Activated naive CD4-positive, alpha-beta T cell treated with anti-CD3 and anti-CD28 coated beads, Interleukin-2, amount 10 ng/mL, durations not matched to agents 7 days and 5 days (primary cell): ENCODE results near the gene TMEM39A.
A peak's percentile ranks its signal among the peaks of the same experiment; 100 is the strongest.

ENCODE experiments used
- CTCF ChIA-PET: fragments of 350-600 bp; sonication (Branson Sonifier 250); formaldehyde crosslinking; loops from one replicate; lab custom pipeline; 2021; ENCODE audit warnings: antibody characterized with exemption; lab: Charles Lee
- DNase-seq: peaks from one replicate; pipeline ENCODE4 v3.0.0-alpha.2; 2020
- H3K27ac Mint-ChIP-seq: one replicate; pipeline ENCODE4 v1.8.0; 2021; ENCODE audit warnings: mild to moderate bottlenecking, moderate library complexity, mixed read lengths
- H3K27me3 Mint-ChIP-seq: one replicate; pipeline ENCODE4 v1.8.0; 2021; ENCODE audit warnings: mild to moderate bottlenecking, mixed read lengths
- H3K36me3 Mint-ChIP-seq: one replicate; pipeline ENCODE4 v1.8.0; 2021; ENCODE audit warnings: mixed read lengths
- H3K4me1 Mint-ChIP-seq: one replicate; pipeline ENCODE4 v1.8.0; 2021; ENCODE audit warnings: mixed read lengths
- H3K4me3 Mint-ChIP-seq: one replicate; pipeline ENCODE4 v1.8.0; 2021; ENCODE audit warnings: mild to moderate bottlenecking, moderate library complexity, mixed read lengths
- H3K9me3 Mint-ChIP-seq: one replicate; pipeline ENCODE4 v1.8.0; 2021; ENCODE audit warnings: mixed read lengths

The TMEM39A gene

DNA sequence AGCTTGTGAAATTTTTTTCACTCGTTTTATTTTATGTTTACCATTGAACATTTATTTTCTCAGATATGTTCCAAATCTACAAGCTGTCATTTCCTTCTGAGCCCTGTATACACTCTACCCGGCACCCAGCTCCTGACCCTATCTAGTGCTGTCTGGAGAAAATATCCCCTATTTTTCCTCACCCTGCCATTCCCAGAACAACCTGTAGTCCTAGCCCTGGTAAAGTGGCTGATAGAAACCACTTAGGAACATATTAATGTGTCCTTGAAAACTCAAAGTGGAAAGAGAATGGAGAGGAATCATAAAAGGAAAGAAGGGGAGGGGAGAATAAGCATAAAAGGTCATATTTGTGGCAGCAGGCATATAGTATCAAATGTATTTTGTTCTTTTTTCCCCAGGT, 26.7 kb upstream of the TMEM39A start:
- Mint-ChIP-seq H3K36me3 (peaks cover 51% of the 10 kb centered on the region), H3K9me3 (no peaks in the 10 kb centered on the region), H3K27ac (no peak overlapping the region), H3K4me3 (no peak overlapping the region), H3K4me1 (no peaks in the 10 kb centered on the region), H3K27me3 (no peaks in the 10 kb centered on the region)
- no peak for DNase-seq
- CTCF ChIA-PET: no interaction called here

DNA sequence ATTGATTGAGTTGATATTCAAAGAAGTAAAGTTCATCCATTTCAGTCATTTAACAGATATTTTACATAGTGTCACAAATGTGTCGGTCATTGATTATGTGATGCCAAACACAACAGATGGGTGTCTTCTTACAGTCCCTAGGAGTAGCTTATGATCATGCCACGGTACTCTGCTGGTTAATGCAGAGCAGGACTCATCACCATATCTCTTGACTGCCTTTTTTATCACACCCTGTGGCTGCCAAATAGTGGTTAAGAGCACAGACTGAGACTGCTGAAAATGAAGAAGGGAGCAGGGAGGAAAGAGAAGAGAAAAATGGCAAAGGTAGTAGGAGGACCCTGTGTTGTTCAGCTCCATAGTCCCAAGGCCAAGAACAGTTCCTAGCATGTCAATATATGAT, 22.1 kb upstream of the TMEM39A start:
- CTCF ChIA-PET: interaction anchor here (1.5 kb wide), 1 partner anchor 73 kb away, joined by 3 read pairs; the partner anchor contains the start of gene CD80
- Mint-ChIP-seq H3K27ac (no peak overlapping the region), H3K4me3 (no peak overlapping the region), H3K27me3 (no peaks in the 10 kb centered on the region), H3K4me1 (no peaks in the 10 kb centered on the region), H3K9me3 (no peaks in the 10 kb centered on the region), H3K36me3 (peaks cover 39% of the 10 kb centered on the region)
- no peak for DNase-seq

DNA sequence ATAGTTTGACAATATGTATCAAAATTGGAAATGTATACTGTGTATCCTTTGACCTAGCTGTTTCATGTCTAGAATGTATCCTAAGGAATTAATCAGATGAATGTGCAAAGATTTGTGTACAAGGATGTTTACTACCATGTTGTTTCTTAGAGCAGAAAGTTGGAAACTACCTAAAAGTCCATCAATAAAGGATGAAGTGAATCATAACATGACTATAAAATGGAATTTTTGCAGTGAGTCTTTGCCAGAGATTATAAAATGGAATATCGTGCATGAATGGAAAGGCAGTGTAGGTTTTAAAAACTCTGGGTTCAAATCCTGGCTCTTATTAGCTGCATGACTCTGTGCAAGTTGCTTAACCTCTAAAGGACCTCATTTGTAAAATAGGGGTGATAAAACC, 19.7 kb upstream of the TMEM39A start:
- no peak for DNase-seq
- Mint-ChIP-seq H3K27ac (no peak overlapping the region), H3K9me3 (no peaks in the 10 kb centered on the region), H3K4me1 (no peaks in the 10 kb centered on the region), H3K4me3 (no peak overlapping the region), H3K27me3 (no peaks in the 10 kb centered on the region), H3K36me3 (peaks cover 41% of the 10 kb centered on the region)
- CTCF ChIA-PET: no interaction called here

DNA sequence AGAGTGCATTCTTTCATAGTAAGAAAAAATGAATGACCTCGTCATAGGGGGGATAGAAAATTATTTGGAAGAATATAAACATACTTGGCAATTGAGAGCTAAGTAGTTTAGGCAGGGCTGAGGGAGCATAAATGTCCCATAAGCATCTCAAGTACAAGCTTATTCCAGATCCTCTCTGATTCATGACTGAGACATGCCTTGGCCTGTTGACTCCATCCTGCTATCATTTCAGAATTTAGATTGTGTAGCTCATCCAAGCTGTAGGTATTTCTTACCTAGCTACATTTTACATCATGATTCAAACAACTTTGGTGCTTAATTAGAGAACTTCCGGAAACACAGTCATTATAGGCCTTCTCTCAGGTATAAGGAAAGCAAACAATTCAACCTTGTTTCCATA, 17.7 kb upstream of the TMEM39A start:
- CTCF ChIA-PET: no interaction called here
- no peaks in the 10 kb centered on the region for H3K27me3 Mint-ChIP-seq

DNA sequence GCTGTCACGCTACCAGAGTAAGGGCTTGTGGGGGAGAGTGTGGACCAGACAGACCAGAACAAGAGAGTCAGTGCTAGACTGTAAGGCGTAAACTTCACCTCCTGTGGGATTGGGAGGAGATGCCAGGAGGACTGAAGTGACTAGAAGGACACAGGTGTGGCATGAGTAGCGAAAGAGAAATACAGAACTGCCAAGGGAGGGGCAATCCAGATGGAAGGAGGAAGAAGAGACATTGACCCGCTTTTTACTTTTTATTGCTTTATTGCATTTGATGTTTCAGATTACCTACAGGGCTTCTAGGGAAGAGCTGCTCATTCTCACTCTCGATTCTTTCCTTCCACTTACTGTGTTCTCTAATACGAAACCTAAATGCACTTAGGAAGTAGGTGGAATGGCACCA, 7.5 kb upstream of the TMEM39A start:
- no peak for DNase-seq
- H3K4me1 Mint-ChIP-seq: peaks cover 34% of the 10 kb centered on the region
- no peaks in the 10 kb centered on the region for H3K27me3 Mint-ChIP-seq
- no peak overlapping the region for H3K4me3 Mint-ChIP-seq
- H3K9me3 Mint-ChIP-seq: no peaks in the 10 kb centered on the region
- peaks cover 24% of the 10 kb centered on the region for H3K36me3 Mint-ChIP-seq
- CTCF ChIA-PET: interaction anchor here (0.6 kb wide), 1 partner anchor 613 kb away, joined by 3 read pairs; no protein-coding TSS in a partner anchor
- peak overlapping the region; percentile 29 for H3K27ac Mint-ChIP-seq

More for the DNA sequence above, 17.7 kb upstream of the TMEM39A start:
- H3K27ac Mint-ChIP-seq: no peak overlapping the region
- H3K4me1 Mint-ChIP-seq: no peaks in the 10 kb centered on the region
- H3K9me3 Mint-ChIP-seq: no peaks in the 10 kb centered on the region
- DNase-seq: no peak
- no peak overlapping the region for H3K4me3 Mint-ChIP-seq
- H3K36me3 Mint-ChIP-seq: peaks cover 41% of the 10 kb centered on the region

DNA sequence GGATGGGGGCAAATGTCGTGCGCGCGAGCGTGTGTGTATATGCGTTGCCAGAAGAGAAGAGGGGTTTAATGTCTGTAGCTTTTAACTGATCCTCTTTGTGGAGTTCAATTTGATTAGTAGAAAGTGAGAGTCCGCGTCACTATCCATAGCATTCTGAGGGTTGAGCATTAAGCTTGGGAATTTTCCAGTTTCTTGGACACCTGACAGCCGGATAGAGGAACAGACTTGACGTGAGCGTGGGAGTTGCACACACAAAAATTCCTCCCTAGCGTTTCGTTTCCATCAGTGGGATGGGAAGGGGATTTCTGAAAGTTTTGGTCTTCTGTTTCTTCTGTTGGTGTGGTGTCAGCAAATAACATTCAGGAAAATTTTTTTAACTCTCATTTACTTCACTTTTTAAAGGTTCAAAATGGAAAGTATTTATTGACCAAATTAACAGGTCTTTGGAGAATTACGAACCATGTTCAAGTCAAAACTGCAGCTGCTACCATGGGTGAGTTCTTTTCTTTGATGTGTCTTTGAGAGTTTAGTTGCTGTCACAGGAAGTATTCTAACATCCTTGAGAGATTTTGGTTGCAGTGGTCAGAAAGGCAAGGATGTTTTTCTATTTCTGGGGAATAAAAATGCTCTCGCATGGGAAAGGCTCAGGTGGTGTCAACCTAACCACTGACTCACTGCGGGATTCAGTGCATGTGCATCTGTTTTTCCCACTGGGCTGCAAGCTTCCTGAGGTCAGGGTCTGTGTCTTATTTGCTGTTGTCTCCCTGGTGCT, 6.2 kb upstream of the TMEM39A start:
- peaks cover 19% of the 10 kb centered on the region for H3K36me3 Mint-ChIP-seq
- H3K9me3 Mint-ChIP-seq: no peaks in the 10 kb centered on the region
- DNase-seq: no peak
- no peaks in the 10 kb centered on the region for H3K27me3 Mint-ChIP-seq
- H3K4me1 Mint-ChIP-seq: peaks cover 34% of the 10 kb centered on the region
- H3K27ac Mint-ChIP-seq: peak overlapping the region; percentile 91
- CTCF ChIA-PET: interaction anchor here (1.0 to 1.5 kb wide), 3 partner anchors 28 to 585 kb away, joined by 3 to 4 read pairs (median 3); partner anchors contain the start of gene TIMMDC1
- peak overlapping the region; percentile 98 for H3K4me3 Mint-ChIP-seq

DNA sequence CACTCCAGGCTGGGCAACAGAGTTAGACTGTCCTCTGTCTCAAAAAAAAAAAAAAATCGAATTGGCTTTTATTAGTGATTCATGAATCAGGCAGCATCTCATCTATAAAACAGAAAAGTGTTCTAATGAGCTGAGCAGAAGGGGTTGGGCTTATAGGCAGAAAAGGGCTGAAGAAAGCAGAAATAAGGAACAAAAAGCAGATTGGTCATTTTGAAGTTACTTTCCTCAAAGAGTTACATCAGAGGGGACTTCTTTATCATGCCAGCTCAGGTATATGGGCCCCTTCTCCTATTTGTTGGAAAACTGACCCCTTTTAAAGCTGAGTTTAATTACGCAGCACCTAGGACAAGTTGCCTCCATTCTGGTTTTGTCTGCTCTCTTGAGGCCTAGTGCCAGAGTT, 4.6 kb upstream of the TMEM39A start:
- CTCF ChIA-PET: interaction anchor here (0.6 kb wide), 1 partner anchor 139 kb away, joined by 3 read pairs; no protein-coding TSS in a partner anchor
- Mint-ChIP-seq H3K4me3 (peak overlapping the region; percentile 98), H3K9me3 (no peaks in the 10 kb centered on the region), H3K27me3 (peaks cover 4% of the 10 kb centered on the region), H3K27ac (peak overlapping the region; percentile 91), H3K4me1 (peaks cover 43% of the 10 kb centered on the region), H3K36me3 (peaks cover 23% of the 10 kb centered on the region)
- DNase-seq: no peak

DNA sequence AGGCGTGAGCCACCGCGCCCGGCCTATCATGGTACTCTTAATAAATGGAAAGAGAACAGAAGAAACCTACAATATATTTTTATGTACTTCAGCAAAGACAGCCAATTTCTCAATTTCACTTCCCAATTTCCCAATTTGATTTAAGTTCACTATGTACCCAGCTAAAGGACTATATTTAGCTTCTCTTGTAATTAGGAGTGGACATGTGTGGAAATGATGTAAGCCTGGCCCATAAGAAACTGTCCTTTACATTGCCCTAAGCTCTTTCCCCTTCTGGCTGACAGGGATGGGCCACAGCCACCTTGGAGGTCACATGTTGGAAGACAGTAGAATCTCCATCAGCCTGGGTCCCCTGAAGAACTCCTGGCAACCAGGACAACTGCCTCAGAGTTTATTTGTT, 6.2 kb downstream of the TMEM39A start:
- no peaks in the 10 kb centered on the region for H3K9me3 Mint-ChIP-seq
- CTCF ChIA-PET: no interaction called here
- no peak for DNase-seq

DNA sequence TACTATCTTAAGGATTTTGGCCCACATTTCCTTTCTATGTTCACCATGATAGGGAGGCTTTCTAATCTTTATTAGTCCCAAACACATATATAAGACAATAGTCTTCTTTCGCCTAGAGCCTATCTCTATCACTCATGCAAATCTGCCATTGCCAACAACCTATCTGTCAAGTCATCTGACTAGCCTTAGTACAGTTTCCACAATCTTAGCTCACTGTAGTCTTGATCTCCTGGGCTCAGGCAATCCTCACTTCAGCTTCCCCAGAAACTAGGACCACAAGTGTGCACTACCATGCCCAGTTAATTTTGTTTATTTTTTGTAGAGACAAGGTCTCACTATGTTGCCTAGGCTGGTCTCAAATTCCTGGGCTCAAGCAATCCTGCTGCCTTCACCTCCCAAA, 6.9 kb downstream of the TMEM39A start:
- H3K4me1 Mint-ChIP-seq: peaks cover 15% of the 10 kb centered on the region
- CTCF ChIA-PET: no interaction called here
- no peaks in the 10 kb centered on the region for H3K9me3 Mint-ChIP-seq
- no peak overlapping the region for H3K4me3 Mint-ChIP-seq
- H3K36me3 Mint-ChIP-seq: peaks cover 56% of the 10 kb centered on the region
- no peak for DNase-seq
- H3K27ac Mint-ChIP-seq: no peak overlapping the region
- H3K27me3 Mint-ChIP-seq: no peaks in the 10 kb centered on the region

More for the DNA sequence above, 6.2 kb downstream of the TMEM39A start:
- H3K4me1 Mint-ChIP-seq: peaks cover 23% of the 10 kb centered on the region
- no peak overlapping the region for H3K27ac Mint-ChIP-seq
- no peak overlapping the region for H3K4me3 Mint-ChIP-seq
- H3K36me3 Mint-ChIP-seq: peaks cover 55% of the 10 kb centered on the region
- H3K27me3 Mint-ChIP-seq: no peaks in the 10 kb centered on the region

DNA sequence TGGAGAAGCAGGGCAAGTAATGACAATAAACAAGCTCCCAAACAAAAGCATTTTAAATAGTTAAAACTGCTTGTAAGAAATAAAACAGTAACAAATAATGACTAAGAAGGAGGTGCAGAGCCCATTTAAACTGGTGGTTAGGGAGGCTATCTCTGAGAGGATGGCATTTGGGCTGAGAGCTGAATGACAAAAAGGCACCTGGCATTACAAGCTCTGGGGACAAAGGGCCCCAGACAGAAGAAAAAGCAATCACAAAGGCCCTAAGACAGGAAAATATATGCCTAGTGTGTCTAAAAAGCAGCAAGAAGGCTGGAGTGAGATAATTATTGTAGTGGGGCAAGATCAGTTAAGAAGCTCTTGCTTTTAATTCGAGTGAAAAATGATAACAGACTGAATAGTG, 9.6 kb downstream of the TMEM39A start:
- CTCF ChIA-PET: interaction anchor here (0.7 kb wide), 1 partner anchor 582 kb away, joined by 3 read pairs; no protein-coding TSS in a partner anchor

DNA sequence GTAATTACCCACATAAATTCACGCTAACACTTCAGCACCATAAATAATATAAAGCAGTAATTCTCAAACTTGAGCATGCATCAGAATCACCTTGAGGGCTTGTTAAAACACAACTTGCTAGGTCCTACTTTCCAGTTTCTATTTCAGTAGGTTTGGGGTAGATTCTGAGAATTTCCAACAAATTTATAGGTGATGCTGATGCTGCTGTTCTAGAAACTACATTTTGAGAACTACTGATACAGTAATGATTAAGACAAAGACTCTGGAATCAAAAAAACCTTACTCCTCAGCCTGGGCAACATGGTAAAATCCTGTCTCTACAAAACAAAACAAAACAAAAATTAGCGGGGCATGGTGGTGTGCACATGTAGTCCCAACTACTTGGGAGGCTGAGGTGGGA, 18.8 kb downstream of the TMEM39A start:
- Mint-ChIP-seq H3K36me3 (peaks cover 52% of the 10 kb centered on the region), H3K4me3 (no peak overlapping the region), H3K27ac (no peak overlapping the region), H3K4me1 (peaks cover 3% of the 10 kb centered on the region), H3K9me3 (no peaks in the 10 kb centered on the region), H3K27me3 (no peaks in the 10 kb centered on the region)
- DNase-seq: no peak
- CTCF ChIA-PET: no interaction called here

More for the DNA sequence above, 9.6 kb downstream of the TMEM39A start:
- H3K27me3 Mint-ChIP-seq: no peaks in the 10 kb centered on the region
- H3K4me3 Mint-ChIP-seq: no peak overlapping the region
- H3K36me3 Mint-ChIP-seq: peaks cover 49% of the 10 kb centered on the region
- H3K9me3 Mint-ChIP-seq: no peaks in the 10 kb centered on the region
- no peak overlapping the region for H3K27ac Mint-ChIP-seq
- DNase-seq: no peak
- peaks cover 3% of the 10 kb centered on the region for H3K4me1 Mint-ChIP-seq

DNA sequence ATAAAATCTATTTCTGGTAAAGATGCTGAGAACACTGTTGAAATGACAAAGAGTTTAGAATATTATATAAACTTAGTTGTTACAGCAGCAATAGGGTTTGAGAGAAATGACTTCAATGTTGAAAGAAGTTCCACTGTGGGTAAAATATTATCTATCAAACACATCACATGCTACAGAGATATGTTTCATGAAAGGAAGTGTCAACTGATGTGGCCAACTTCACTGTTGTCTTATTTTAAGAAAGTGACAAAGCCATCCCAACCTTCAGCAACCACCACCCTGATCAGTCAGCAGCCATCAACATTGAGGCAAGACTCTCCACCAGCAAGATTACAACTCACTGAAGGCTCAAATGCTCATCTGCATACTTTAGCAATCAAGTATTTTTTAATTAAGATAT, 20.2 kb downstream of the TMEM39A start:
- peaks cover 3% of the 10 kb centered on the region for H3K4me1 Mint-ChIP-seq
- H3K9me3 Mint-ChIP-seq: no peaks in the 10 kb centered on the region
- H3K27ac Mint-ChIP-seq: no peak overlapping the region
- peaks cover 50% of the 10 kb centered on the region for H3K36me3 Mint-ChIP-seq
- CTCF ChIA-PET: no interaction called here
- no peak overlapping the region for H3K4me3 Mint-ChIP-seq
- H3K27me3 Mint-ChIP-seq: no peaks in the 10 kb centered on the region
- no peak for DNase-seq

DNA sequence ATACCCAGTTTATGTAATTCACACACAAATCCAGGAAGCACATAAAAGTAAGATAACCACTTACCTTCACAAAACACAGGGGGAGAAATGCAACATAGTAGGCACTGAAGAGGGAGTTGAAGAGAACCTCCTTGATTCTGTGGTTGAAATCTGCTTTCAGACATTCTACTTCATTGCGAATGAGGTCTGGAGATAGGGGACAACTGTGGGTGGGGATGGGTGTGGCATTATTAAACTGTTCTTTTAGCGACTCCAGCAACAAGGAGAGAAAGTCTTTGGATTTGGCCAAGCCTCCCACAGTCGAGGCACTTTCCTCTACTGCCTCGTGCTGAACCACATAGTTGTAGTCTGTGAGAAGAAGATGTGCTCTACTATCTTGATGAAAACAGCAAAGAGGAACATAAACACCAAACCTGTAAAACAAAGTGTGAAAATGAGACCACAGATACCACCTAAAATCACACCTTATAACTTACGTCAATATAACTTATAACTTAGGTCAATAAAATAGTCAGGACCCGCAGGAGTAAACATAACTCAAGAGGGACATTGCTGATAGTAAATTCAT, 25.6 kb downstream of the TMEM39A start:
- CTCF ChIA-PET: no interaction called here
- Mint-ChIP-seq H3K4me3 (no peak overlapping the region), H3K27me3 (no peaks in the 10 kb centered on the region), H3K4me1 (no peaks in the 10 kb centered on the region), H3K27ac (no peak overlapping the region), H3K36me3 (peaks cover 67% of the 10 kb centered on the region), H3K9me3 (no peaks in the 10 kb centered on the region)
- DNase-seq: no peak

DNA sequence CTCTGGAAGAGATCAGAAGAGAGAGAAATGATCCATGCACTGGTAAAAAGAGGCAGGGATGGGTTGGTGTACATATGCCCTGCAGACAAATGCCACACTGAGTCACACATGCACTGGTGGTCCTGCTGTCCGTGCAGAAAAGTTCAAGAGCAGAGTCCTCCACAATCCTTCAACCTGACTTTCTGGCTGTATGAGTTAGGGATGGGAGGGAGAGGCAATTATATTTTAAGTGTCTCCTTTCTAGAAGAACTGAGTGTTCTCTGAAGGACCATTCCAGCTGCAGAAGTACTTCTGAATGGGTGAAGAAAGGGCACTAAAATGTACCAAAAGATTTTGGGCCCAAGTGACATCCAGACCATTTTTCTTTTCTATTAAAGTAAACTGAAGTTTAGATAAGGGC, 26.4 kb downstream of the TMEM39A start:
- peaks cover 67% of the 10 kb centered on the region for H3K36me3 Mint-ChIP-seq
- CTCF ChIA-PET: no interaction called here
- DNase-seq: no peak
- no peaks in the 10 kb centered on the region for H3K27me3 Mint-ChIP-seq
- H3K4me3 Mint-ChIP-seq: no peak overlapping the region
- H3K27ac Mint-ChIP-seq: no peak overlapping the region
- H3K4me1 Mint-ChIP-seq: no peaks in the 10 kb centered on the region
- no peaks in the 10 kb centered on the region for H3K9me3 Mint-ChIP-seq

DNA sequence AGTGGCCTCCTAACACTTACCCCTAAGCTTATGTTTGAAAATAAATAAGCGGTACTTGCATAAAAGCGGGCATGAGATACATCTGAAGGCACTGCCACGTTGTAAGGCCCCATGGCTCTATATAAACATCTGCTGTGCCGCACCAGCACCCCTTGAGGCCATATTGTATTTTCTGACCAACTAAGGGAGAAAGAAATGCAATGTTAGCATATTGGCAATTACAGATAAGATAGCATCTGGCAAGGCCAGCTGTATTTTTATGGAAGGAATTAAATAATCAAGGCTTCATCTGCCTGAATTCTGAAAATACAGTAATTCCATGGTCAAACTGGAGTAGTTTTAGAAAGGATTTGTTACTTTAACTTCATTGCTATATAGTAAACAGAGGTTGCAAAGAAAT, 28.7 kb downstream of the TMEM39A start:
- Mint-ChIP-seq H3K9me3 (peaks cover 6% of the 10 kb centered on the region), H3K4me3 (no peak overlapping the region), H3K4me1 (no peaks in the 10 kb centered on the region), H3K27ac (no peak overlapping the region), H3K36me3 (peaks cover 72% of the 10 kb centered on the region), H3K27me3 (no peaks in the 10 kb centered on the region)
- CTCF ChIA-PET: no interaction called here
- no peak for DNase-seq
